Panc1 (cell line): ENCODE measurements around the gene TBC1D22A. TPM values are rescaled to one million over a fixed set of nuclear protein-coding genes. Genes with fewer than 3 reads are reported as not detected.

Experiments used
- ATAC-seq: fragments of 200-7000 bp; cut with Tn5 transposase; 2 replicates; pipeline ENCODE4 v1.9.1; 2020; ENCODE audit warnings: mild to moderate bottlenecking, moderate library complexity
- BruUV-seq: library from RNA; stranded (reverse); fragments of 400-500 nt; replicated peaks from 2 replicates; lab custom pipeline; 2021; lab: Mats Ljungman, UMichigan
- CTCF ChIA-PET: fragments of 300-600 bp; sonication (Branson Sonifier 250); formaldehyde crosslinking; loops from one replicate; lab custom pipeline; 2022; ENCODE audit warnings: antibody characterized with exemption; lab: Charles Lee
- POLR2A ChIA-PET: fragments of 300-600 bp; sonication (Branson Sonifier 250); formaldehyde crosslinking; loops from one replicate; lab custom pipeline; 2022; ENCODE audit warnings: antibody characterized with exemption; lab: Charles Lee
- DNase-seq: peaks from one replicate; pipeline ENCODE4 v3.0.0-alpha.2; 2010; ENCODE audit warnings: low read depth, low spot score
- H3K27ac ChIP-seq: 2 replicates; pipeline ENCODE4 v1.5.1; 2011; ENCODE audit warnings: mild to moderate bottlenecking, low read length, inconsistent platforms
- H3K27me3 ChIP-seq: fragments of 200-500 bp; sonication (Bioruptor generic); 2 replicates; pipeline ENCODE4 v1.6.0; 2014; ENCODE audit warnings: low read length, inconsistent platforms; ENCODE audit not compliant: control insufficient read depth, insufficient read depth
- H3K36me3 ChIP-seq: fragments of 200-500 bp; sonication (Bioruptor generic); 2 replicates; pipeline ENCODE4 v1.5.1; 2014; ENCODE audit warnings: inconsistent platforms, mild to moderate bottlenecking, low read length, moderate library complexity; ENCODE audit not compliant: control insufficient read depth, insufficient read depth
- H3K4me1 ChIP-seq: 2 replicates; pipeline ENCODE4 v1.5.1; 2011; ENCODE audit warnings: inconsistent platforms, mild to moderate bottlenecking, low read length, moderate library complexity; ENCODE audit not compliant: control insufficient read depth, insufficient read depth
- H3K4me3 ChIP-seq, 2 experiments: 2 replicates each; pipeline ENCODE4 v1.5.1; 2011 to 2012; ENCODE audit warnings: low read depth in 2 of 2, low read length in 2 of 2, mild to moderate bottlenecking in 2 of 2, inconsistent platforms in 1 of 2, moderate library complexity in 1 of 2
- H3K9me3 ChIP-seq: fragments of 200-500 bp; sonication (Bioruptor generic); 2 replicates; pipeline ENCODE4 v1.5.1; 2014; ENCODE audit warnings: low read depth, mild to moderate bottlenecking, inconsistent platforms, low read length, moderate library complexity; ENCODE audit not compliant: control insufficient read depth, insufficient read depth
- POLR2AphosphoS5 ChIP-seq: IDR thresholded peaks from 2 replicates; pipeline ENCODE4 v1.6.1; 2012; ENCODE audit warnings: mild to moderate bottlenecking, low read depth, low read length, moderate library complexity
- SIN3A ChIP-seq: IDR thresholded peaks from 2 replicates; pipeline ENCODE4 v1.6.1; 2012; ENCODE audit warnings: low read depth, mild to moderate bottlenecking, low read length, moderate library complexity, borderline replicate concordance; ENCODE audit not compliant: insufficient read depth
- TCF7L2 ChIP-seq: IDR thresholded peaks from 2 replicates; pipeline ENCODE4 v1.6.1; 2011; ENCODE audit warnings: mild to moderate bottlenecking, low read depth, low read length, inconsistent platforms
- in situ Hi-C: cut with HindIII; loops from 2 replicates; pipeline ENCODE4 v1.10.0; 2016; ENCODE audit warnings: low sequenced_read_pairs, low pct_unique_long_range_greater_than_20kb
- intact Hi-C: fragments of 100-400 bp; cut with micrococcal nuclease; formaldehyde crosslinking; loops from one replicate; pipeline ENCODE4 v1.10.0; 2022; ENCODE audit not compliant: unreplicated experiment
- total RNA-seq: library from RNA; stranded (reverse); gene quantifications from one replicate; pipeline ENCODE4 v1.2.1, GENCODE V29; 2021; ENCODE audit not compliant: unreplicated experiment
- TF ChIP-seq, protein P1 (sequence below), 2 experiments: IDR thresholded peaks; 2 replicates each; pipeline ENCODE4 v1.6.1; 2011 to 2012; ENCODE audit warnings: low read depth in 2 of 2, control low read depth in 1 of 2, low read length in 1 of 2, mild to moderate bottlenecking in 1 of 2, moderate library complexity in 1 of 2; ENCODE audit not compliant: insufficient read depth in 1 of 2
- TF ChIP-seq, protein P2 (sequence below): fragments of 450-650 bp; IDR thresholded peaks from 2 replicates; pipeline ENCODE4 v1.5.1; 2017; ENCODE audit warnings: mild to moderate bottlenecking

TBC1D22A gene
- total RNA-seq, 1 experiment from 2014 or later = 28.7 TPM

DNA sequence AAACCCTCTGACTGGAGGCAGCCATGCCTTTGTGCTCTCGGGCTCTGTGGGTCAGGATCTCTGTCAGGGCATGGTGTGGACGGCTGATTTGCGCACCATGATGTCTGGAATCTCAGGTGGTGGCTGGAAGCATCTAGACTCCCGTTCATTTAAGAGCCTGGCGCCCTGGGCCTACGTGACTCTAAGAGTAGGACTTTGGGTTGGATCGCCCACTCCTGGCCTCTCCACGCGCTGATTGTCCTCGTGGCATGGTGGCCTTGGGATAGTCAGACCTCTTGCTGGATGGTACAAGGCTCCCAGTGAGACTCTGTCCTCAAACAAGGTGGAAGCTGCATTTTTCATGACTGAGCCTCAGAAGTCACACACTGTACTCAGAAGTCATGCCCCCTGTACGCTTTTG, 224.3 kb downstream of the TBC1D22A start:
- ATAC-seq = no peak
- BruUV-seq = no TSS peak
- Histone ChIP-seq H3K4me3 (no peak overlapping the region), H3K27me3 (no peaks in the 10 kb centered on the region), H3K9me3 (no peaks in the 10 kb centered on the region), H3K27ac (no peak overlapping the region), H3K36me3 (no peaks in the 10 kb centered on the region), H3K4me1 (no peaks in the 10 kb centered on the region)
- POLR2A ChIA-PET = no interaction called here
- intact Hi-C loops = no loop called here
- CTCF ChIA-PET = no interaction called here
- DNase-seq = no peak
- in situ Hi-C loops = no loop called here
- no peak for TF ChIP-seq TCF7L2
- TF ChIP-seq, protein P1, sequence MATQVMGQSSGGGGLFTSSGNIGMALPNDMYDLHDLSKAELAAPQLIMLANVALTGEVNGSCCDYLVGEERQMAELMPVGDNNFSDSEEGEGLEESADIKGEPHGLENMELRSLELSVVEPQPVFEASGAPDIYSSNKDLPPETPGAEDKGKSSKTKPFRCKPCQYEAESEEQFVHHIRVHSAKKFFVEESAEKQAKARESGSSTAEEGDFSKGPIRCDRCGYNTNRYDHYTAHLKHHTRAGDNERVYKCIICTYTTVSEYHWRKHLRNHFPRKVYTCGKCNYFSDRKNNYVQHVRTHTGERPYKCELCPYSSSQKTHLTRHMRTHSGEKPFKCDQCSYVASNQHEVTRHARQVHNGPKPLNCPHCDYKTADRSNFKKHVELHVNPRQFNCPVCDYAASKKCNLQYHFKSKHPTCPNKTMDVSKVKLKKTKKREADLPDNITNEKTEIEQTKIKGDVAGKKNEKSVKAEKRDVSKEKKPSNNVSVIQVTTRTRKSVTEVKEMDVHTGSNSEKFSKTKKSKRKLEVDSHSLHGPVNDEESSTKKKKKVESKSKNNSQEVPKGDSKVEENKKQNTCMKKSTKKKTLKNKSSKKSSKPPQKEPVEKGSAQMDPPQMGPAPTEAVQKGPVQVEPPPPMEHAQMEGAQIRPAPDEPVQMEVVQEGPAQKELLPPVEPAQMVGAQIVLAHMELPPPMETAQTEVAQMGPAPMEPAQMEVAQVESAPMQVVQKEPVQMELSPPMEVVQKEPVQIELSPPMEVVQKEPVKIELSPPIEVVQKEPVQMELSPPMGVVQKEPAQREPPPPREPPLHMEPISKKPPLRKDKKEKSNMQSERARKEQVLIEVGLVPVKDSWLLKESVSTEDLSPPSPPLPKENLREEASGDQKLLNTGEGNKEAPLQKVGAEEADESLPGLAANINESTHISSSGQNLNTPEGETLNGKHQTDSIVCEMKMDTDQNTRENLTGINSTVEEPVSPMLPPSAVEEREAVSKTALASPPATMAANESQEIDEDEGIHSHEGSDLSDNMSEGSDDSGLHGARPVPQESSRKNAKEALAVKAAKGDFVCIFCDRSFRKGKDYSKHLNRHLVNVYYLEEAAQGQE (IDR thresholded peaks at IDR 0.05; ENCODE audit: insufficient read depth in 1 of 2, low read depth in 2 of 2, low read length in 1 of 2) = no peak
- TF ChIP-seq POLR2AphosphoS5 = no peak
- TF ChIP-seq, protein P2, sequence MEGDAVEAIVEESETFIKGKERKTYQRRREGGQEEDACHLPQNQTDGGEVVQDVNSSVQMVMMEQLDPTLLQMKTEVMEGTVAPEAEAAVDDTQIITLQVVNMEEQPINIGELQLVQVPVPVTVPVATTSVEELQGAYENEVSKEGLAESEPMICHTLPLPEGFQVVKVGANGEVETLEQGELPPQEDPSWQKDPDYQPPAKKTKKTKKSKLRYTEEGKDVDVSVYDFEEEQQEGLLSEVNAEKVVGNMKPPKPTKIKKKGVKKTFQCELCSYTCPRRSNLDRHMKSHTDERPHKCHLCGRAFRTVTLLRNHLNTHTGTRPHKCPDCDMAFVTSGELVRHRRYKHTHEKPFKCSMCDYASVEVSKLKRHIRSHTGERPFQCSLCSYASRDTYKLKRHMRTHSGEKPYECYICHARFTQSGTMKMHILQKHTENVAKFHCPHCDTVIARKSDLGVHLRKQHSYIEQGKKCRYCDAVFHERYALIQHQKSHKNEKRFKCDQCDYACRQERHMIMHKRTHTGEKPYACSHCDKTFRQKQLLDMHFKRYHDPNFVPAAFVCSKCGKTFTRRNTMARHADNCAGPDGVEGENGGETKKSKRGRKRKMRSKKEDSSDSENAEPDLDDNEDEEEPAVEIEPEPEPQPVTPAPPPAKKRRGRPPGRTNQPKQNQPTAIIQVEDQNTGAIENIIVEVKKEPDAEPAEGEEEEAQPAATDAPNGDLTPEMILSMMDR = no peak
- TF ChIP-seq SIN3A = no peak

DNA sequence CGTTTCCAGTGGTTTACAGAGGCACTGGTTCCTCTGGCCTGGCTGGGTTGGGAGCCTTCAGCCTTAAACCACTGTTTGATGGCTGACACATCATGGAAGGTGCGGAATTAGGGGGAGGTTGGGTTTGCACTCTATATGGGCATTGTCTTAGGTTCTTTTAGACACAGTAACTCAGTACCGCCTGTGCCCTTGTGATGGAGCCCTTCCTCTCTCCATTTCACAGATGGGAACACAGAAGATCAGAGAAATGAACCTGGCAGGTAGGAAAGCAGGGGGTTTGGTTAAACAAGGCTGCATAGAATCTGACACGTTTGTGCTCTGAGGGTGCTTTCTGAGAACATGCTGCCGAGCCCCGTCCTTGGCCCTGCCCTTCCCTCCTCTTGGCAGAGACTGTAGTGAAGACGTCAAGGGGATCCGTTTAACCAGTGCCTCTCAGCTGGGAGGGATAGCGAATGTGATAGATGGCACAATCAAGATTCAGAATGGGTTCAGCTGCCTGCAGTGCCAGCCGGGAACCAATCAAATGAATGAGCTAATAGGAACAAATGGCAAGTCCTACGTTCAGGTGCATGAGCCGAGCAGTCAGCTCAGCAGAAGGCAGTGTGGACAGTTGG, 228.6 kb downstream of the TBC1D22A start:
- in situ Hi-C loops = no loop called here
- BruUV-seq = no TSS peak
- intact Hi-C loops = no loop called here
- Histone ChIP-seq H3K9me3 (no peaks in the 10 kb centered on the region), H3K27ac (no peak overlapping the region), H3K36me3 (no peaks in the 10 kb centered on the region), H3K4me3 (no peak overlapping the region), H3K27me3 (no peaks in the 10 kb centered on the region), H3K4me1 (no peaks in the 10 kb centered on the region)
- no peak for DNase-seq
- ATAC-seq = no peak
- ChIA-PET CTCF (no interaction called here), POLR2A (no interaction called here)
- TF ChIP-seq SIN3A (no peak), TCF7L2 (no peak), POLR2AphosphoS5 (no peak)
- TF ChIP-seq, protein P1 (IDR thresholded peaks at IDR 0.05; ENCODE audit: insufficient read depth in 1 of 2, low read depth in 2 of 2, low read length in 1 of 2) = no peak
- TF ChIP-seq, protein P2 = no peak
